CD14-positive monocyte (primary cell): ENCODE measurements around the gene HTRA3. TPM values are rescaled to one million over a fixed set of nuclear protein-coding genes. Genes with fewer than 3 reads are reported as not detected.

Source experiments
- DNase-seq, 3 donors: peaks; one replicate each; pipeline ENCODE4 v3.0.0-alpha.2; 2011 to 2022
- H2AFZ ChIP-seq: 2 replicates; pipeline ENCODE4 v1.6.0; 2012; ENCODE audit warnings: mild to moderate bottlenecking, low read depth, low read length, inconsistent platforms; ENCODE audit not compliant: insufficient read depth, poor library complexity, severe bottlenecking
- H3K27ac ChIP-seq, 2 donors: 1 replicate in 1 of 2; 2 replicates in 1 of 2; pipeline ENCODE4 v1.5.1; 2012 to 2013; ENCODE audit warnings: low read length in 2 of 2, control low read depth in 1 of 2, inconsistent platforms in 1 of 2, low read depth in 1 of 2, mild to moderate bottlenecking in 1 of 2
- H3K27me3 ChIP-seq, 2 donors: one replicate each; pipeline versions ENCODE4 v1.6.0 to v1.6.1; 2011 to 2013; ENCODE audit warnings: low read length in 2 of 2; ENCODE audit not compliant: control insufficient read depth in 2 of 2, insufficient read depth in 2 of 2
- H3K36me3 ChIP-seq, 2 donors: replicated peaks in 1 of 2; 1 replicate in 1 of 2; 2 replicates in 1 of 2; pipeline versions ENCODE4 v1.5.1 to v1.6.1; 2012 to 2013; ENCODE audit warnings: low read length in 2 of 2, control low read depth in 1 of 2, inconsistent platforms in 1 of 2, mild to moderate bottlenecking in 1 of 2; ENCODE audit not compliant: insufficient read depth in 2 of 2, control insufficient read depth in 1 of 2
- H3K4me1 ChIP-seq, 2 donors: 1 replicate in 1 of 2; 2 replicates in 1 of 2; pipeline versions ENCODE4 v1.5.1 to v1.6.1; 2012 to 2013; ENCODE audit warnings: low read length in 2 of 2, control low read depth in 1 of 2, inconsistent platforms in 1 of 2, mild to moderate bottlenecking in 1 of 2, moderate library complexity in 1 of 2; ENCODE audit not compliant: insufficient read depth in 2 of 2, control insufficient read depth in 1 of 2
- H3K4me2 ChIP-seq: replicated peaks from 2 replicates; pipeline ENCODE3; 2012; ENCODE audit warnings: low read length, moderate library complexity, mild to moderate bottlenecking; ENCODE audit not compliant: poor library complexity, severe bottlenecking; ENCODE audit errors: extremely low read depth
- H3K4me3 ChIP-seq, 3 experiments: fragments of 200-600 bp in 1 of 3; sonication (generic) in 1 of 3; replicated peaks in 1 of 3; 1 replicate in 2 of 3; 2 replicates in 1 of 3; pipeline ENCODE4 v1.5.1; 2011 to 2013; ENCODE audit warnings: low read length in 3 of 3, mild to moderate bottlenecking in 3 of 3, control low read depth in 2 of 3, low read depth in 2 of 3, inconsistent platforms in 1 of 3, moderate library complexity in 1 of 3
- H3K79me2 ChIP-seq: 2 replicates; pipeline ENCODE4 v1.6.0; 2012; ENCODE audit warnings: mild to moderate bottlenecking, control low read depth, inconsistent platforms, low read length, moderate library complexity; ENCODE audit not compliant: insufficient read depth
- H3K9ac ChIP-seq: 2 replicates; pipeline ENCODE4 v1.6.0; 2017; ENCODE audit warnings: low read length, mild to moderate bottlenecking; ENCODE audit not compliant: insufficient read depth, poor library complexity, severe bottlenecking
- H3K9me3 ChIP-seq, 2 donors: replicated peaks in 1 of 2; 1 replicate in 1 of 2; 2 replicates in 1 of 2; pipeline versions ENCODE4 v1.5.1 to v1.6.1; 2012 to 2013; ENCODE audit warnings: low read length in 2 of 2, control low read depth in 1 of 2; ENCODE audit not compliant: control insufficient read depth in 1 of 2, insufficient read depth in 1 of 2
- H4K20me1 ChIP-seq: 2 replicates; pipeline ENCODE4 v1.6.0; 2012; ENCODE audit warnings: mild to moderate bottlenecking, low read length, control low read depth, moderate library complexity; ENCODE audit not compliant: insufficient read depth
- H3K27ac Mint-ChIP-seq, 7 donors: one replicate each; pipeline ENCODE4 v1.8.0; 2020; ENCODE audit warnings: mild to moderate bottlenecking in 7 of 7, mixed read lengths in 7 of 7, moderate library complexity in 6 of 7, inconsistent platforms in 2 of 7
- H3K27me3 Mint-ChIP-seq, 3 donors: one replicate each; pipeline ENCODE4 v1.8.0; 2021 to 2022; ENCODE audit warnings: low read depth in 3 of 3, mild to moderate bottlenecking in 3 of 3, mixed read lengths in 3 of 3, moderate library complexity in 3 of 3, inconsistent platforms in 1 of 3
- H3K36me3 Mint-ChIP-seq, 2 donors: one replicate each; pipeline ENCODE4 v1.8.0; 2020; ENCODE audit warnings: mixed read lengths in 2 of 2, inconsistent platforms in 1 of 2, mild to moderate bottlenecking in 1 of 2
- H3K4me1 Mint-ChIP-seq: one replicate; pipeline ENCODE4 v1.8.0; 2020; ENCODE audit warnings: mild to moderate bottlenecking, mixed read lengths
- H3K4me3 Mint-ChIP-seq, 2 donors: one replicate each; pipeline ENCODE4 v1.8.0; 2020; ENCODE audit warnings: mild to moderate bottlenecking in 2 of 2, mixed read lengths in 2 of 2, moderate library complexity in 1 of 2
- H3K9me3 Mint-ChIP-seq, 7 donors: one replicate each; pipeline ENCODE4 v1.8.0; 2020 to 2022; ENCODE audit warnings: mixed read lengths in 7 of 7, mild to moderate bottlenecking in 6 of 7, moderate library complexity in 6 of 7, inconsistent platforms in 2 of 7
- CTCF ChIP-seq: fragments of 200-600 bp; IDR thresholded peaks from one replicate; pipeline ENCODE4 v1.8.0; 2022; ENCODE audit warnings: antibody characterized with exemption, mild to moderate bottlenecking
- WGBS: methylation state at CpG from one replicate; pipeline ENCODE4 v1.1.5; 2013; ENCODE audit warnings: missing lambda C conversion rate; ENCODE audit not compliant: insufficient coverage; 5-methylcytosine and 5-hydroxymethylcytosine counted together
- intact Hi-C, 2 donors: fragments of 100-400 bp; cut with micrococcal nuclease; formaldehyde crosslinking; loops; one replicate each; pipeline versions ENCODE4 v1.15.0 to v1.15.1; 2023
- polyA plus RNA-seq, 3 donors: library from polyadenylated mRNA; depleted of rRNA in 1 of 3; unstranded in 2 of 3; stranded (reverse) in 1 of 3; fragments of 300-500 nt in 2 of 3; fragments of >200 nt in 1 of 3; fragmentation: Illumina TruSeq in 2 of 3; gene quantifications; 1 replicate in 2 of 3; 2 replicates in 1 of 3; pipeline ENCODE4 v1.2.3, GENCODE V29; 2012 to 2021

The HTRA3 gene
- polyA plus RNA-seq, 3 donors = not detected

- H3K27me3 Mint-ChIP-seq = peaks cover 2 to 6% (median 2%) of the 10 kb centered on the region in 3 donors
These were observed 76.6 kb downstream of the HTRA3 start for GRCh38 chr4:8345946-8346814.

More at GRCh38 chr4:8345946-8346814, 76.6 kb downstream of the HTRA3 start:
- Histone ChIP-seq H2AFZ (no peak overlapping the region), H3K27ac (no peak overlapping the region), H3K79me2 (no peaks in the 10 kb centered on the region), H3K4me1 (peaks cover 4 to 6% of the 10 kb centered on the region in 2 donors), H4K20me1 (no peaks in the 10 kb centered on the region), H3K9ac (no peak overlapping the region), H3K4me2 (no peak overlapping the region), H3K27me3 (no peaks in the 10 kb centered on the region), H3K4me3 (no peak overlapping the region), H3K9me3 (no peaks in the 10 kb centered on the region), H3K36me3 (no peaks in the 10 kb centered on the region)
- peaks cover 0 to 2% (median 0%) of the 10 kb centered on the region in 7 donors for H3K9me3 Mint-ChIP-seq
- DNase-seq = no peak
- 96% methylated on average over 37 of the region's 39 CpGs for WGBS
- peaks cover 6% of the 10 kb centered on the region for H3K4me1 Mint-ChIP-seq
- TF ChIP-seq CTCF = no peak
- no peak overlapping the region for H3K4me3 Mint-ChIP-seq
- no peaks in the 10 kb centered on the region for H3K36me3 Mint-ChIP-seq
- intact Hi-C loops = no loop called here
- H3K27ac Mint-ChIP-seq = no peak overlapping the region
